A204.1 (cell line): ENCODE data around the gene PAPOLA.
"Not testable (repeated sequence)": the region's sequence is repeated elsewhere in the genome, so short reads cannot be mapped to it uniquely, and the experiment has no call there.

Experiments
- FAIRE-seq: peaks from 2 replicates; lab custom pipeline; 2012; peaks lifted over from hg19 to GRCh38; lab: Jason Lieb, UNC

Gene PAPOLA

GRCh38 chr14:96502621-96503305 lies 581 bp downstream of the PAPOLA start:
- FAIRE-seq = no peak

GRCh38 chr14:96503306-96503679 lies 1.1 kb downstream of the PAPOLA start:
- no peak for FAIRE-seq

GRCh38 chr14:96504353-96504752 lies 2.2 kb downstream of the PAPOLA start:
- not testable (repeated sequence) for FAIRE-seq

- no peak for FAIRE-seq
Measured at GRCh38 chr14:96507723-96508122, 5.5 kb downstream of the PAPOLA start.

- FAIRE-seq = no peak
Measured at GRCh38 chr14:96508900-96509299, 6.7 kb downstream of the PAPOLA start.

GRCh38 chr14:96509457-96510090 lies 7.4 kb downstream of the PAPOLA start:
- FAIRE-seq = no peak

GRCh38 chr14:96511146-96511545 lies 9.0 kb downstream of the PAPOLA start:
- no peak for FAIRE-seq

GRCh38 chr14:96511667-96512066 lies 9.5 kb downstream of the PAPOLA start:
- FAIRE-seq = no peak

- no peak for FAIRE-seq
Measured at GRCh38 chr14:96512122-96512521, 9.9 kb downstream of the PAPOLA start.

- FAIRE-seq = no peak
Measured at GRCh38 chr14:96512602-96513397, 10.6 kb downstream of the PAPOLA start.

GRCh38 chr14:96514694-96515093 lies 12.5 kb downstream of the PAPOLA start:
- no peak for FAIRE-seq

- no peak for FAIRE-seq
Measured at GRCh38 chr14:96515731-96516130, 13.5 kb downstream of the PAPOLA start.

GRCh38 chr14:96516351-96516750 lies 14.2 kb downstream of the PAPOLA start:
- no peak for FAIRE-seq

GRCh38 chr14:96519970-96520369 lies 17.8 kb downstream of the PAPOLA start:
- FAIRE-seq = no peak

- FAIRE-seq = no peak
Measured at GRCh38 chr14:96525452-96525851, 23.3 kb downstream of the PAPOLA start.

GRCh38 chr14:96532632-96533031 lies 30.4 kb downstream of the PAPOLA start:
- FAIRE-seq = no peak

GRCh38 chr14:96536807-96537206 lies 34.6 kb downstream of the PAPOLA start:
- no peak for FAIRE-seq

GRCh38 chr14:96538097-96538989 lies 36.2 kb downstream of the PAPOLA start:
- no peak for FAIRE-seq

GRCh38 chr14:96538990-96539317 lies 36.8 kb downstream of the PAPOLA start:
- FAIRE-seq = no peak

GRCh38 chr14:96554315-96554910 lies 52.2 kb downstream of the PAPOLA start:
- no peak for FAIRE-seq

- FAIRE-seq = no peak
Measured at GRCh38 chr14:96559571-96559970, 57.4 kb downstream of the PAPOLA start.

GRCh38 chr14:96564389-96564788 lies 62.2 kb downstream of the PAPOLA start:
- FAIRE-seq = peak; percentile 85
